Effector CD4-positive, alpha-beta T cell (primary cell): ENCODE data around the gene ERO1B.
"Not testable (repeated sequence)": the region's sequence is repeated elsewhere in the genome, so short reads cannot be mapped to it uniquely, and the experiment has no call there.

Source experiments
- DNase-seq: peaks from one replicate; pipeline ENCODE4 v3.0.0-alpha.2; 2020
- total RNA-seq: gene quantifications from one replicate; lab custom pipeline; 2026; lab: John Stamatoyannopoulos, UW

The ERO1B gene, protein sequence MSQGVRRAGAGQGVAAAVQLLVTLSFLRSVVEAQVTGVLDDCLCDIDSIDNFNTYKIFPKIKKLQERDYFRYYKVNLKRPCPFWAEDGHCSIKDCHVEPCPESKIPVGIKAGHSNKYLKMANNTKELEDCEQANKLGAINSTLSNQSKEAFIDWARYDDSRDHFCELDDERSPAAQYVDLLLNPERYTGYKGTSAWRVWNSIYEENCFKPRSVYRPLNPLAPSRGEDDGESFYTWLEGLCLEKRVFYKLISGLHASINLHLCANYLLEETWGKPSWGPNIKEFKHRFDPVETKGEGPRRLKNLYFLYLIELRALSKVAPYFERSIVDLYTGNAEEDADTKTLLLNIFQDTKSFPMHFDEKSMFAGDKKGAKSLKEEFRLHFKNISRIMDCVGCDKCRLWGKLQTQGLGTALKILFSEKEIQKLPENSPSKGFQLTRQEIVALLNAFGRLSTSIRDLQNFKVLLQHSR
- 77.9 reads per million, percentile 78 among the genes with 10 or more reads in this experiment for total RNA-seq

GRCh38 chr1:236281654-236282424, at the start of gene ERO1B:
Gene ERO1B, minus strand, starts transcription at chr1:236281958. Its CDS starts 175 bp downstream, at chr1:236281783.
- DNase-seq = peak; percentile 97

- DNase-seq = not testable (repeated sequence)
Observed at GRCh38 chr1:236331412-236331811, 49.7 kb upstream of the ERO1B start.

DNA sequence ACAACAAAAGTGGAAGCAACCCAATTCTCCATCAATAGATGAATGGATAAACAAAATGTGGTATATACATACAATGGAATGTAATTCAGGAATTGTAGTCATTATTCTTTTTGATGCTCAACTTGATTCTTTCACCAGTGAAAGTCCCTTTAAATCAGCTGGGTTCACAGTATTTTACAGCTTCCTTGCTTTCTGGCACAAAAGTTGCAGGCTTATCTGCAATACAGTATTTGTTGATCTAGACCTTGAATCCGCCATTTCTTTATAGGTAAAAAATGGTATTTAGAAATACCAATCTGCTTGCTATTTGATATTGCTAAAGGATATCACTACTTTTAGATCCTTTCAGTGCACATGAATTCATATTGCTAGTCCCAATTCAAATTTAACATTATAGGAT, 44.7 kb upstream of the ERO1B start:
- DNase-seq = no peak

GRCh38 chr1:236325567-236325966, 43.8 kb upstream of the ERO1B start:
- no peak for DNase-seq

DNA sequence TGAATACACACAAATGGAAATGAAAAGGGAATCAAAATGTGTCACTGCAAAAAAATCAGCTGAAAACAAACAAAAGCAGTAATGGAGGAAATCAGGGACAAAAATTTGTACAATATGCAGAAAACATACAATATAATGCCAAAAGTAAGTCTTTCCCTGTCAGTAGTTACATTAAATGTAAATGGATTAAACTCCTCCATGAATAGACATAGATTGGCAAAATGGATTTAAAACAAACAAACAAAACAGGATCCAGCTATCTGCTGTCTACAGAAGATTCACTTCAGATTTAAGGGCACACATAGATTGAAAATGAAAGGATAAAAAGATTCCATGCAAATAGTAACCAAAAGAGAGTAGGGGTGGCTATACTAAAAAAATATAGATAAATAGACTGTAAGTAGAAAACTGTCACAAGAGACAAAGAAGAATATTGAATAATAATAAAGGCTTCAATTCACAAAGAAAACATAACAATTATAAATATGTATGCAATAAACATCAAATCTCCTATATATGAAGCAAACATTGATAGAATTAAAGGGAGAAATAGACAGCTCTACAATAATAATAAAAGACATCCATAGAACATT, 42.2 kb upstream of the ERO1B start:
- DNase-seq = no peak

DNA sequence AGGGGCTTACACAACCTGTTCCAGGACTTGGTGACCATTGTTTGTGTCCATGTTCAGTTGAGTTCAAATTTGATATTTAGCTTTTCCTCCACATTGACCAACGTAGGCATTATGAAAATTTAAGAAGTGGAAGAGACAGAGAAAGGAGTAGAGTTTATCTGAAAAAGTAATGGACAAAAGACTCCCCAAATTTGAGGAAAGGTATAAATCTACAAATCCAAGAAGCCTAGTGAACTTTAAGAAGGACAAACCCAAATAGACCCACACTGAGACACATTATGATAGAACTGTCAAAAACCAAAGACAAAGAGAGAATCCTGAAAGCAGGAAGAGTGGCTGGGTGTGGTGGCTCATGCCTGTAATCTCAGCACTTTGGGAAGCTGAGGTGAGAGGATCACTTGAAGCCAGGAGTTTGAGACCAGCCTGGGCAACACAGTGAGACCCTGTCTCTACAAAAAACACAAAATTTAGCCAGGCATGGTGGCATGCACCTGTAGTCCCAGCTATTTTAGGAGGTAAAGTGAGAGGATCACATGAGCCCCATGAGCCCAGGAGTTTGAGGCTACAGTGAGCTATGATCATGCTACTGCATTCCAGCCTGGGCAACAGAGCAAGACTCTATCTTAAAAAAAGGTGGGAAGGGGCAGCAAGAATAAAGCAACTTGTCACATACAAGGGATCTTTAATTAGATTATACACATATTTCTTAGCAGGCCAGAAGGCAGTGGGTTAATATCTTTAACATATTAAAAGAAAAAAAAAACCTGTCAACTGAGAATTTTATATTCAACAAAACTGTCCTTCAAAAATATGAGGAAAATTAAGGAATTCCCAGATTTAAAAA, 41.0 kb upstream of the ERO1B start:
- DNase-seq = no peak

DNA sequence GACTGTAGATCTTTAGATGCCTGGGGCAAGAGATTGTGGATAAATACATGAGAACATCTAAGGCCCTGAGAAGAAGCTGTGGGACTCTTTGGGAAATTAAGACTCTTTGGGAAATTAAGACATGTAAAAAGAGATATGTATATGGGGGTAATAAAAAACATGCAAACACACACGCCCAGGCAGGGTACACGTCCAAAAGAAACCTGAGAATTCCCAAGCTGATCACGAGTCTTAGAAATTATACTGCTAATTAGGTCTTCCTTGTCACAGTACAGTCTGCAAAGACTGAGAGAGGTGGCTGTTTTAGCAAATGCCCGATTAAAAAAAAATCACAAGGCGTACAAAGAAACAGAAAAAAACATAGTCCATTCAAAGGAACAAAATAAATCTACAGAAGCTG, 39.3 kb upstream of the ERO1B start:
- DNase-seq = no peak

- DNase-seq = no peak
Observed at GRCh38 chr1:236320671-236321070, 38.9 kb upstream of the ERO1B start.

DNA sequence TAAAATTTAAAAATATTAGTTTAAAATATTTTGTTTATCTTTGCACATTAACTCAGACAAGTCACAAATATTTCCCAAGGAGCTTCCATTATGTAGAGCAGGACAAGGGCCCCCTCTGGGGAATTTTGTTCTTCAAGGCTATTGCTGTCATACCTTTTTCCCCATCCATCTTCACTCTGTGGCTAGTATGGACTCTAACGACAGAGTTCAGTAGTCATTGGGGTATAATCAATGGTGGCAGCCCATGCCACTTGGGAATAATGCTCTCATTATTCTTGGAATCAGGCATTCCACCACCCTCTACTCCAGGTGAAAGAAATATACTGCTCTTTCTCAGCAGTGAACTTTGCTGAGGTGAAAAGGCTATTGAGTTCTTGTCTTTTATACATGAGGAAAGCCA, 38.5 kb upstream of the ERO1B start:
- DNase-seq = no peak

DNA sequence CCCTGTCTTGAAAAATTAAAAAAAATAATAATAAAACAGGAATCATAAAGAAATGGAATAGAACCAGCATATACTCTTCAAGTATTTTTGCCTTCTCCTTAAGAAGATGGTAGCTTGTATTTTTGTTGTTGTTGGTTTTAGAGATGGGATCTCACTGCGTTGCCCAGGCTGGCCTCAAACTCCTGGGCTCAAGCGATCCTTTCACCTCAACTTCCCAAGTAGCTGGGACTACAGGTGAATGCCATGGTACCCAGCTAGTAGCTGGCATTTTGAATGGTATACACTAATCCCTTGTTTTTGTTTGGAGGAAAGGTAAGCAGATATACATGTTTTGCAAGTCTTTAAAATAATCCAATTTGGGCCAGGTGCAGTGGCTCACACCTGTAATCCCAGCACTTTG, 34.7 kb upstream of the ERO1B start:
- DNase-seq = no peak

- no peak for DNase-seq
Observed at GRCh38 chr1:236315518-236315917, 33.8 kb upstream of the ERO1B start.

- DNase-seq = no peak
Observed at GRCh38 chr1:236315092-236315491, 33.3 kb upstream of the ERO1B start.

GRCh38 chr1:236314050-236314449, 32.3 kb upstream of the ERO1B start:
- DNase-seq = not testable (repeated sequence)

DNA sequence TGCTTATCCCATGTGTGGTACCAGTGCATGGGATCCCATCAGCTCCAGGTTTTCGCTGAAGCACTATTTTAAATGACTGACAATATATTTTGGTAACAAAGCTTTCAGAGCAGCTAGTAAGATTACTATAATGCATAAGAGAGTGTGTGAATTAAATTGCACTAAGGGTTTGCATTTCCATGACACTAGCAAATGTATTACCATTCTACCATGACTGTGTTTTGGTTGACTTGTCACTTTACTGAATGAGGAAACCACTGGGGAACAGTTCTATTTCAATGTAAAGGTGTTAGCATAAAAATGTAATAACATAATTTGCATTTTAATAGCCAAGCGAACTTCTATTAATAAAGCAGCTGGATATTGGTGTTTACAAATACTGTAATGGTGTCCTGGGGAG, 31.7 kb upstream of the ERO1B start:
- DNase-seq = no peak

DNA sequence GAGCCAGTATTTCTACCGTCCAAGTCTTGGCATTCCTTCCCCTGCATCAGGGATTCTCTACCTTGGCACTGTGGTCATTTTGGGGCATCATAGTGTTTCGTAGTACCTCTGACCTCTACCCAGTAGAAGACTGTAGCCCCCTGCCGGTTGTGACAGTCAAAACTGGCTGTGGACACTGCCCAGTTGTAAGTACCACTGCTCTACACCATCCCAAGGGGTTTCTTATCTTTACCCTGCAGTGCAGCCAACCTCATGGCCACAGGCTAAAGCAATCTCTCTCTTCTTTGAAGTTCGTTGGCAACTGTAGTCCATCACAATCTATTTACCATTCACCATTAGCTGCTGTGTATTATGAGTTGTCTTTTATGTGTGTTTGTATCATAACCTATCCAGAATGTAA, 29.3 kb upstream of the ERO1B start:
- DNase-seq = no peak

- no peak for DNase-seq
Observed at GRCh38 chr1:236308827-236309226, 27.1 kb upstream of the ERO1B start.

DNA sequence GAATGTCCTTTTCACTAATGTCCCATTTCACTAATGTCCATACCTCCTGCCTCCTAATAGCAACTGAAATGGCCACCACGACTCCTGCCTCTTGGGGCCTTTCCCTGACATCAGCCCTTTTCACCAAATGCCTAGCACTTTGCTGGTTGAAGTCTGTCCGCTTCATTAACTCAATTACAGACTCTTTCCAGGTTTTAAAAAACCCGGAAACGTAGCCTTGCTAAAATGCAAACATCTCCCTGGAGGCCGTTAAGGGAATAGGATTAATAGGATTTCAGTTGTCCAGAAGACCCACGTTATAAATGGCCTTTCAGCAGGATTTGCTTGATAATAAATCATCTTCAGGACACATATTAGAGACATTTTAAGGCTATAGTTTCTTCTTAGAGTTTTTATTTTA, 25.7 kb upstream of the ERO1B start:
- no peak for DNase-seq

DNA sequence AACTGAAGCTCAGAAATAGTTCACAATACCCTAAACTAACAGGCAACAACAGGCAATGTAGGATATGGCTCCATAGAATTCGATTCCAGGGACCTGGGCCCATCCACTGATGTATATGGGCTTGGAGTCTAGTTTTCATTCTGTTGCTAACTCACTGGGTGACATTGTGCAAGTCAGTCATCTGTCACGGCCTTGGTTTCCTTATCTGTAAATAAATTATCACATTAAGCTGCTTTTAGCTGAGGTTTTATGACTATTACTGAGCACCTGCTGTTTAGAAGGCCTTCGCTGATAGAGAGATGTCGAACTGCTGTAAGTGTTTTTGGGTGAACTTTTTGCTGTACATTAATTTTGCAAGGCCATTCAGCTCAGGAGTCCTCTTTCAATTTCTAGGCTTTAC, 22.9 kb upstream of the ERO1B start:
- no peak for DNase-seq

GRCh38 chr1:236303675-236304074, 21.9 kb upstream of the ERO1B start:
- no peak for DNase-seq

DNA sequence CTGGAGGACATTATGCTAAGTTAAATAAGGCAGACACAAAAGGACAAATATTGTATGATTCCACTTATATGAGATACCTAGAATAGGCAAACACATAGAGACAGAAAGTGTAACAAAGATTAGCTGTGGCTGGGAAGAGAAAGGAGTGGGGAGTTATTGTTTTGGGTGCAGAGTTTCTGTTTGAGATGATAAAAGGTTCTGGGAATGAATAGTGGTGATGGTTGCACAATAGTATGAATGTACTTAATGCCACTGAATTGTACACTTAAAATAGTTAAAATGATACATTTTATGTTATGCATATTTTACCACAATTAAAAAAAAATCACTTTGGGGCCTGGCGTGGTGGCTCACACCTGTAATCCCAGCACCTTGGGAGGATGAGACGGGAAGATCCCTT, 21.2 kb upstream of the ERO1B start:
- DNase-seq = no peak

- no peak for DNase-seq
Observed at GRCh38 chr1:236301958-236302335, 20.2 kb upstream of the ERO1B start.

DNA sequence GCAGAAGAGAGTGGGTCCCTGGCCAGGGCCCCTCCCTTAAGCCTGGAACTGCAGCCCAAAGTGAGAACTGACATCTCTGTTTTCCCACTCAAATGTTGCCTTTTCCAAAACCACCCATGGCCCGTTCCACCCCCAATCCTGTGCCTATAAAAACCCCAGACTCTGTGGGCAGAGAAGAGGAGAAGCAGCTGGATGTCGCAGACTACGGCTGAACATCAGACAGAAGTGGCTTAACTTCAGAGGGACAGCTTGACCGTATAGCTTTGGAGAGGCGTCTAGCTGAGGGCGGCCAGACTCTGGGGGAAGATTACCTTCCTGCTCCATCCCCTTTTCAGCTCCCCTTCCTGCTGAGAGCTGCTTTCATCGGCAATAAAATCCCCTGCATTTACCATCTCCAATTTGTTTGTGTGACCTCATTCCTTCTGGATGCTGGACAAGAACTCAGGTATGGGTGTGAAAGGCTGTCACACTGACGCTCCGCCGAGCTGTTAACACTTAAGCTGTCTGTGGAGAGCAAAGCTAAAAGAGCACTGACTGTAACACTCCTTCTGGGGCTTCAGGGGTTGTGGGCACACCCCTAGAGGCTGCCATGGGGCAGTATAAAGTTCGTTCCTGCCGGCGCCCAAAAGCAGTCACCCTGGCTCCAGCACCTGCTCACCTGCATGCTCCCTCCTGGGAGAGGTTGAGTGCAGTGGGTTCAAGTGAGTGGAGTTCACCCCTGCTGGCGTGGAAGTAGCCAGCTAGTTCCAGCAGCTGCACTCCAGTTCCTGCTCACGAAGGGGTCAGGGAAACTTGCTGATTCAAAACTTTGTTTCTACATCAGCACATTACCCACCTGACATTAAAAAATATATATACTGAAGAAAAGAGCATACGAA, 19.6 kb upstream of the ERO1B start:
- no peak for DNase-seq
